H54 (cell line): ENCODE results near the gene WAC.

Source experiments
- DNase-seq: peaks from one replicate; pipeline ENCODE4 v3.0.0; 2011; ENCODE audit warnings: low spot score, mixed read lengths; ENCODE audit not compliant: insufficient read length
- FAIRE-seq: peaks from 3 replicates; lab custom pipeline; 2011; peaks lifted over from hg19 to GRCh38; lab: Jason Lieb, UNC
- POLR2A ChIP-seq: IDR thresholded peaks from 2 replicates; pipeline ENCODE4 v1.6.1; 2011; ENCODE audit warnings: low read depth, mild to moderate bottlenecking, low read length

WAC gene

GRCh38 chr10:28541717-28542365 lies 8.9 kb downstream of the WAC start:
- DNase-seq = no peak
- no peak for FAIRE-seq
- TF ChIP-seq POLR2A = no peak

- DNase-seq (no peak), FAIRE-seq (no peak)
- TF ChIP-seq POLR2A = no peak
Observed at GRCh38 chr10:28542728-28543127, 9.8 kb downstream of the WAC start.

- no peak for TF ChIP-seq POLR2A
- DNase-seq = no peak
- FAIRE-seq = peak; percentile 70
Observed at GRCh38 chr10:28544058-28544457, 11.1 kb downstream of the WAC start.

DNA sequence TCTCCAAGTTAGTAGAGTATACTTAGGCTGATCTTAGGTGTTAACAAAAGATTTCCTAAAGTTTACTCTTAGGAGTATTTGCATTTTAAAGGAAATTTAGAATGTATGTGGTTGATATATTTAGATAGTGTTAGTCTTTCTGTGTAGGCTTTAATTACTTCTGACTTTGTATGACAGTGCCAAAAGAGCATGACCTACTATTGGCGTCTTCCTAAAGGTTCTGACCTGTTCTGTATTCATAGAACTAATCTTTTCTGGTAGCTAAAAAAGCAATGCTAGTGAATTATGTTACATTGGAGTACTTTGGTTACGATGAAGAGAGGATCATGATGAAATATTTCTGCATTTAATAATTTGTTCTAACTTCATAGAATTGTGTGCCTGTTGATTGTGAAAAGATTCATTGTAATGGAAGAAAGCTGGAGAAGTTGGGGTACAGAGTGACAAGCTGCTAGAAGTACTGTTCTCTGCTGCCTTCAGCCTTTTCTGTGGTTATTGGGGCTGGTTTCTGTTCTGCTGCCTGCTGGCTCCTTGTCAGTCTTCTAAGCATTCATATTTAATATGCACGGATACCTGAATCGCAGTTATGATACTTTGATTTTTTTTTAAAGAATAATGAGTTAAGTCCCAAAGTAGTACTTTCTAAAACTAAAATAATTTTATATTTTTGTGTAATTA lies 13.2 kb downstream of the WAC start:
- no peak for DNase-seq
- no peak for FAIRE-seq
- TF ChIP-seq POLR2A = no peak

GRCh38 chr10:28548781-28549498 lies 16.0 kb downstream of the WAC start:
- DNase-seq (no peak), FAIRE-seq (peak; percentile 20)
- no peak for TF ChIP-seq POLR2A

DNA sequence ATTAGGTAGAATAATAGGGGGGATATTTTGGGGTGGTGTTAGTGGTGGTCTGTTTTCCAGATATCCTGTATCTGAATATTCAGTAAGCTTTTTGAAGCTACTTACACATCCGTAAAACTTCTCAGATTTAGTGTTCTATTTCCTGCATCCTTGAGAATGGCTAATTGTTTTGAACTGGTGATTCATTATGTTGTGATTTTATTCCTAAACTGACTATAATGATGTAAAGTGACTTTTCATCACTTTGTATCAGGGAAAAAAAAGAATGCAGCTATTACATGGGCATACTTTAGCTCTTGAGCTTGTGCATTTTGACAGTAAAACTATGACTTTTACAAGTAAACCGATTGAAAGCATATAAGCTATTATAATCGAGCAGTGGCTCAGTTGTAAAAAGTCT lies 18.2 kb downstream of the WAC start:
- no peak for TF ChIP-seq POLR2A
- DNase-seq (no peak), FAIRE-seq (peak; percentile 62)

GRCh38 chr10:28552775-28553174 lies 19.9 kb downstream of the WAC start:
- no peak for TF ChIP-seq POLR2A
- FAIRE-seq (no peak), DNase-seq (no peak)

- no peak for TF ChIP-seq POLR2A
- no peak for FAIRE-seq
Observed at GRCh38 chr10:28554009-28554408, 21.1 kb downstream of the WAC start.

GRCh38 chr10:28554952-28555351 lies 22.0 kb downstream of the WAC start:
- no peak for TF ChIP-seq POLR2A
- no peak for FAIRE-seq
- no peak for DNase-seq

More at GRCh38 chr10:28554009-28554408, 21.1 kb downstream of the WAC start:
- no peak for DNase-seq

- no peak for TF ChIP-seq POLR2A
- no peak for FAIRE-seq
Observed at GRCh38 chr10:28555358-28555757, 22.4 kb downstream of the WAC start.

GRCh38 chr10:28556142-28556541 lies 23.2 kb downstream of the WAC start:
- FAIRE-seq = no peak
- TF ChIP-seq POLR2A = no peak
- no peak for DNase-seq

More at GRCh38 chr10:28555358-28555757, 22.4 kb downstream of the WAC start:
- DNase-seq = no peak

DNA sequence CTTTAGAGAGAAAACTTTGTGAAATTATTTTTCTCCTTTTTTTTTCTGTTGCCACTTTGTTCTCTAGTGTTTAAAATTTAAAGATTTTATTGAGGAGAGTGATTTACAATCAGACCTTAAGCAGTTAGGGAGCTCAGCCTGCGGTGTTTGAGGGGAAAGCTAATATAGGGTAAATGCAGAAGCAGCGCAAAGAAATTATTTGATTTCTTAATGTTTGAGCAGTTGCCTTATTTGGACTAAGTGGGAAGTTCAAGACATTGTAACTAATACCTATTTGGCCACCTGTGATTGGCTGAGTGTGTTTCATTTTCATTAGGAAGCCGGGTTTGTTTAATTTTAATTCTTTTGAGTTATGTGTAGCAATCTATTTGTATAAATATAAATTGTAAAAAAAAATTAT lies 25.3 kb downstream of the WAC start:
- FAIRE-seq = no peak
- no peak for TF ChIP-seq POLR2A
- no peak for DNase-seq

GRCh38 chr10:28558923-28559508 lies 26.1 kb downstream of the WAC start:
- DNase-seq = no peak
- FAIRE-seq = no peak
- TF ChIP-seq POLR2A = no peak

DNA sequence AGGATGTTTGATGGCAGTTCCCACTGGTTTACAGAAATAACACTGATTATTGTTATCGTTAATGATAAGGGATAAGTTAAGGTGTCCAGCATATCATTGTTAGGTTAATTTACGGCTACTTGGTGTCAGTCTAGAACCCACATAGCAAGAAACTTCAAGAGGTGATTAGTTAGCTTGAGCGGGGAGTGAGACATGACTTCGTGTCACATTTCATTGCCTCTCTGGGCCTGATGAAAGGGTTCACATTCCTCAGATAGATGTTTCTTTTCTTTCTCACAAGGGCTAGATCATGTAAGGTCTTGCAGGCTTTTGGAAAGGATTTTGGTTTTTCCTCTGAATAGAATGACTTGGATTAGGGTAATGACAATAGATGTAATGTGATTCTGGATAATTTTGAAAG lies 26.7 kb downstream of the WAC start:
- DNase-seq (no peak), FAIRE-seq (peak; percentile 36)
- no peak for TF ChIP-seq POLR2A
